Stimulated activated CD8-positive, alpha-beta memory T cell treated with anti-CD3 and anti-CD28 coated beads, Interleukin-7, amount 100 ng/mL, for 48 hours (primary cell): Measurements from ENCODE around the gene CTBP2.
"Not testable (repeated sequence)": the region's sequence is repeated elsewhere in the genome, so short reads cannot be mapped to it uniquely, and the experiment has no call there.

Experiments
- DNase-seq, 2 donors: peaks; one replicate each; pipeline ENCODE4 v3.0.0-alpha.2; 2020; ENCODE audit warnings: low read depth in 1 of 2; ENCODE audit errors: extremely low read depth in 1 of 2

The CTBP2 gene

GRCh38 chr10:125158601-125159485, 1.5 kb downstream of the CTBP2 start:
- DNase-seq = no peak

- DNase-seq = no peak
Measured at GRCh38 chr10:125158275-125158600, 2.1 kb downstream of the CTBP2 start.

- no peak for DNase-seq
Measured at GRCh38 chr10:125157505-125157904, 2.9 kb downstream of the CTBP2 start.

DNA sequence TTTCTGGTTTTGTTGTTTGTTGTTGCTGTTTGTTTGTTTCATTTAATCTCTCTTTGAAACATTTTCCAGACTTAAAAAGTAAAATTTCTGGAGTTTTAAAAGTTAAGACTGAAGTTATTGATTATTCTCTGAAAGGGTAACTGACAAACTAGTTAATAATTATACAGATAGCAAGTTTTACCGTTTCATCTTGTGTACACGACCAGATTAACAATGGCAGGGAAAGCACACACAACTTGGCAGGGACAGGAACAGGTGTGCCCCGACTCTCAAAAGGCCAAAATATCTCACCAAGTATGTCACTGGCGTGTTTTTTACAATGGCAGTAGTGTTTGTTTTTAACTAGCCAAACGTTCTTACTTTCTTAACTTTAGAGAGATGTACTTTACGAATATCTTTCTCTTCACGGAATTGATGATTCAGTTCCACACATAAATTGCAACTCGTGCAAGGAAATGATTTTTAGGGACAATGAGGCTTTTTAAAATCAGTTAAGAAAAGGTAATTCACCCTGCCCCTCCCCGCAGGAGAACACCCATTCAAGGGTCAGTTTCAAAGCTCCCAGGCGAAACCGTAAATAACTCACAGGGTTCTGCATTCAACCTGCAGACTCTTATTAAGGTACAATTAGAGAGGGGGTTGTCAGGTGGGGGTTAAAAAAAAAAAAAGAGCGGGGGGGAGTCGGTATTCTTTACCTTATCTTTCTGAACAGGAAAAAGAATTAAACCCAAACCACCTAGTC, 3.5 kb downstream of the CTBP2 start:
- DNase-seq = no peak

- DNase-seq = no peak
Measured at GRCh38 chr10:125156196-125156595, 4.2 kb downstream of the CTBP2 start.

DNA sequence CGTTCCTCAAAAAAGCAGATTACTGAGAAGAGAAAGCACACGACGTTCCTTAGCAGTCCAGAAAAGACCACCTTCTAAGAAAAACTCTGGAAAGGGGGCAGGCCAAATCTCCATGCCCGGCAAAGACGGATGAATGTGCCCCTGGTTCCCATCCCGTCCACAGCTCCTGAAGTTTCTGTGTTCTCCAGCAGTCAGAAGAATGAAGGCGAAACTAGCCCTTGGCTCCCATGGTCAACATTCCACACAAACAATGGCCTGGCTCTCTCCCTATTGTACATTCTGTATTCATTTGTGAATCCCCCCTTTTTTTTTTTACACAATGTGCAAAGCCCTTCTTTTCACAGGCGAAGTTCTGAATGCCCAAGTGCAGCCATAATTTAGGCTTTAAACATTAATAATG, 5.3 kb downstream of the CTBP2 start:
- DNase-seq = no peak

GRCh38 chr10:125154529-125154928, 5.8 kb downstream of the CTBP2 start:
- DNase-seq = no peak

GRCh38 chr10:125153703-125154490, 6.5 kb downstream of the CTBP2 start:
- no peak for DNase-seq

DNA sequence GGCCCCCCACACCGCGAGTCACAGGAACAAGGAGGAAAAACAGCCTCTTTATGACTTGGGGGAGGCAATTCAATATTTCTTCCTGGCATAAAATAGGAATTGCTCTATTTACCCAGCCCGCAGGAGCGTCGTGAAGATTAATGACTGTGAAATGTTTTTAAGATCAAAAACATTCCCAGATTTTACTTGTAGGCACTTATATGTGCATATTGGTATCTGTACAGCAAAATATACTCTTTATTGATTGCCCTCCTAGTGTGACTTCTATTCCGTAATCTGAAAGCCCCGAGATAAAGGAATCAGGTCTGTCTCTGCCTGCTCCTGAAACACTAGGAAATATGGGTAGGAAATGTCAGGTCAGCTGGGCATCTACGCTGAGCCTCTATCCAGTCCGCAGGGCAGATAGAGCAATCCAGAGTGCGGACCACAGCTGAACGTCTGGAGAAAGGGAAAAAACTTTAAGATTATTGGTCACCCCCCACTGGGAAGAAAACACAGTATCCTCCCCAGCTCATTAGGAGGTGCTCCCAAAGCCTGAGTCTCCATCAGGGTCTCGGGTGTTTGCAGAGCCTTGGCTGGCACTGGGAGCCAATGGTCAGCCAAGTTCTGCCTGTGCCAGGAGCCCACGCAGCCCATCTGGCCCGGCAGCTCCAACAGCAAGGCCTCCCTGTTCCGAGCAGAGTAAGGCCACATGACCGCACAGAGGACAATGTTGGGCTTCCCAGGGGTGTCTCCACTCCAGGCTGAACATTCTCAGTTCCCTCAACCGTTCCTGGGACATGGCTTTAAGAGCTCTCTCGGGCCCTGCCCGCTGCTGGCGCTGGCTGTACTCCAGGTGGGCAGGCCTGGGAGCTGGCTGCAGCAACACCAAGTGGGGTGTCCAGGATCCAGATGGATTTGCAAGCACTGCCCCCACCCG, 7.7 kb downstream of the CTBP2 start:
- no peak for DNase-seq

DNA sequence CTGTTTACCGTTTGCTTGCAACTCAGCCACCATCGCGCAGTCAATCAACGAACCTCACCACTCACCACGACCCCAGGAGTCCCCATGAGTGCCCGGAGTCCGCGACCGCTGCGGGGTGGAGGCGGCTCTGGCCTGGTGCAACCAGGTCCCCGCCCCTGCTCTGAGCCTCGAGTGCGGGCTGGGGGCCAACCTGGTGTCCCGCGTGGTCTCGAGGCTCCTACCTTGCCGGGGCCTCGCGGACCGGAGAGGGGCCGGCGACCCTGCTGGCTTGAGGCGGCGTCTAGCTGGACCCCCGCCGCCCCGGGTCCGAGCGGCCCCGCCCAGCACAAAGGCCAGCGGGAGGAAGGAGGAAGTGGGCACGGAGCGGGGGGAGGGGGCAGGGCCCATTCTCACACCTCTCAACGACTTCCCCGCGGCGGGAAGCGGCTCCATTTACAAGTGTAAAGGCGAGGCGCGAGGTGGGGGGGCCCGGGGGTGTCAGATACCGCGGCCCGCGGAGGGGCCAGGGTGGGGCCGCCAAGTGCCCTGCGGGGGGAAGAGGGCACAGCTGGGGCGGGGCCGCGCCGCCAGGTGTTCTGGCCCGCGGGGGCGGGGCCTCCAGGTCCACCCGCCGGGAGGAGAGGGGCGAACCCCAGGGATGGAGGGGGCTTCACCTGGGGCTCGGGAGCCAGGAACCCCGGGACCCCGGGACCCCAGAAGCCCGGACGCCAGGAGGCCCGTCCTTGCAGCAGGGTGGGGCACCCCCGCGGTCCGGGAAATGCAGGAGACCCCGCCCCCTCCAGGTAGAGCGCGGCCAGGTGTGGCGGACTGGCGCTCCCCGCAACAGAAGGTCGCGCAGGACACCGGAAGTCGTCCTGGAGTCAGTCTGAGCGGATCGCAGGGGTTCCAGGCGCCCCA, 8.6 kb downstream of the CTBP2 start:
- no peak for DNase-seq

DNA sequence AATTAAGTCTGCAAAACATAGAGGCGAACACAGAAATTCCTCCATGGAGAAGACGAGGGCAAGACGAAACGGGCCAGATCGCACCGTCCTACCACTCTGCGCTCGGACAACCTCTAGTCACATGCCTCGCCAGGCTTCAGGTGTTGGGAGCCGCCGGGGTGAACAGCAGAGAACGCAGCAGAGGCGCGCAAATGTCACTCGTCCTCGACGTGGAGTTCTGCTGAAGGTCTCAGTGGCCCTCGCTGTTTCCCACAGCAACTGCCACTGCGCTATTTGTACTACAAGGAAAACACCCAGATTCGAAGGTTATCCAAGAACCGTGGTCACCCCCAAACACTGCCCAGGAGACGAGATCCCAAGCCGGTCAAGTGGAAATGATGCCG, 9.2 kb downstream of the CTBP2 start:
- no peak for DNase-seq

DNA sequence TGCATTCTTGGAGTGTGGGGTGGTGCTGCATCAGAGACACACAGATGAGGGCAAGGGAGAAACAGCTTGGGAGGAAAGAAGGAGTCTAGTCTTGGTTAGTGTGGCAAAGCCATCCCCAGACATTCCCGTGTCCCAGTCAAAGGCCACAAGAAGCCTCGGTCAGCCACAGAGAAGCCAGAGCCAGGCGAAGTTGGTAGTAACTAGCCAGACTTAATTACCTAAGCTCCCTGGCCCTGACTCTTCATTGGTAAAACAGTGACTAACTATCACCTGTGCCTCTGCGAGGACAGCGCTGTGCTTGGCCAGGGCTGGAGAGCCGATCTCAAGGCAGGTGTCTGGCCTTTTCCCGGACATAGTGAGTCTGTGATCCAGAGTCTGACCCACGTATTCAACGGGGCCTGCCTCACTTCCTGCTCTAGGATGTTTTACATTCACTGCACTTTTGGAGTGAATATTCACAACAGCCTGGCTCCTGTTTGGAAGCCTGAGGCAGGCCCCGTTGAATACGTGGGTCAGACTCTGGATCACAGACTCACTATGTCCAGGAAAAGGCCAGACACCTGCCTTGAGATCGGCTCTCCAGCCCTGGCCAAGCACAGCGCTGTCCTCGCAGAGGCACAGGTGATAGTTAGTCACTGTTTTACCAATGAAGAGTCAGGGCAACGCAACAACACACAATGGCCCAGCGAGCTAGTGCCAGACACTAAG, 9.8 kb downstream of the CTBP2 start:
- not testable (repeated sequence) for DNase-seq

- DNase-seq = no peak
Measured at GRCh38 chr10:125149680-125150047, 10.7 kb downstream of the CTBP2 start.

- DNase-seq = no peak
Measured at GRCh38 chr10:125149036-125149679, 11.2 kb downstream of the CTBP2 start.

DNA sequence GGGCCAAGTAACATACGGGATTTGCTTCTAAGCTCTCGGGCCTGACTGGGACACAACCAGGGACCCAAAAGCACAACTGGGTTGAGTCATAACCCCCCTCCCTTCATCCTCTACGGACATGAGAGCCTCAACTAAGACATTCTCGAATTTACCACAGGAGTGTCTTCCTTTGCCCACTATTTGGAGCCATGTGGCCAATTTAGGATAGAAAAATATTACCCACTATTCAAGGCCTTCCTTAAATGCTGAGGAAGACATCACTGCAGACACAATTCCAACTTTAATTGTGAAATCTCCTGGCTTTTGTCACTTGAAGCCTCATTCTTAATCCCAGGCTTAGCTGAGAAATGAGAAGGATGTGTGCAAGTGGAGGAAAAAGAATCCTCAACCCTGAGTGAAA, 11.8 kb downstream of the CTBP2 start:
- no peak for DNase-seq

- DNase-seq = no peak
Measured at GRCh38 chr10:125147971-125148439, 12.4 kb downstream of the CTBP2 start.

DNA sequence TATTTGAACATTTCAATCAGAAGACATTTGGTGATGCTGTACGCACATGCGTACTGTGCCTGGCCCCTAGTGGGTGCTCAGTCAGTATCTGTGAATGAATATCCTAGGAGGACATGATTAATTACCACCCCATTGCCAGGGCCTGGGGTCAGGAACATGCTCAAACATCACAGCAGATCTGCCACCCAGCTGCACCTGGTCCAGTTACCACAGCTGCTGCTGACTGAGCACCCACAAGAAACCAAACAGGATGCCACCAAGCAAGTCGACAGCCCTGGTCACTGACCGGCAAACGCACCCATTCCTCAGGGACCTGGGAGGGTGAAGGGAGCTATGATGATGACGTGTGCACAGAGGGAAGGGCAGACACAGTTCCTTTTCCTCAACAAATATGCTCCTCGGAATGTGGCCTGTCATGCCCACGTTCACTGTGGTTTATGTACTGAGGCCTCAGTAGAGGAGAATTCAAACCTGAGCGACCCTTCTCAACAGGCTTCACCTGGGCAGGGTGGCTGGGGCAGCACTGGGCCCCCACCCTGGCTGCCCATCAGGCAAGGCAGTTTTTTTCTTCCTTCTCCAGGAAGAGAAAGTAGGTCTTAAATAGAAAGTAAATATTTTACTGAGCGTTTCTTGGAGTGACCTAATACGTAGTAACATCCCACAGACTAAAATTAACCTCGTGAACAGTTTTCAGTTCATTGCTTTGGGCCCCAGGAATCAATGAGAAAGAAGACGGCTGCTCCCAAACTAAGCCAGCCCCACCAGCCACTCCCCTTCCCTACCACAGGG, 13.4 kb downstream of the CTBP2 start:
- no peak for DNase-seq

- DNase-seq = no peak
Measured at GRCh38 chr10:125145636-125146035, 14.7 kb downstream of the CTBP2 start.
